ENCODE results near the gene DCST1. TPM values are rescaled to one million over a fixed set of nuclear protein-coding genes. Genes with fewer than 3 reads are reported as not detected.

The DCST1 gene
- polyA plus RNA-seq, 2 of the 4 experiments (the other 2 are of a cell fraction), result 0.06 TPM; not detected in 1

- Histone ChIP-seq H3K4me1 (peaks cover 17% of the 10 kb centered on the region), H3K27ac (no peak overlapping the region), H3K4me3 (no peak overlapping the region), H3K4me2 (no peak overlapping the region), H3K9me3 (no peaks in the 10 kb centered on the region)
- 98% methylated on average over 8 of the region's 8 CpGs for WGBS (ENCODE audit: missing lambda C conversion rate)
- no peak for FAIRE-seq
- ChIA-PET POLR2A (interaction anchor here (0.5 to 1.2 kb wide), 2 partner anchors 72 to 87 kb away, joined by 3 read pairs; no protein-coding TSS in a partner anchor), CTCF (interaction anchor here (0.6 to 27.3 kb wide), 9 partner anchors 16 to 388 kb away, joined by 3 to 350 read pairs (median 5); partner anchors contain the start of gene EFNA3)
- TF ChIP-seq MAFK (IDR thresholded peaks at IDR 0.05; ENCODE audit: partially characterized antibody) (no peak), MAX (IDR thresholded peaks at IDR 0.05) (no peak), FOXS1 (CRISPR knock-in tag; IDR thresholded peaks at IDR 0.05) (no peak), RCOR1 (IDR thresholded peaks at IDR 0.05; ENCODE audit: low read depth, low read length) (no peak), SMC3 (IDR thresholded peaks at IDR 0.05) (no peak)
- no peak for ATAC-seq
- DNase-seq (ENCODE audit: low read depth in 1 of 2, low spot score in 1 of 2), result no peak
Measured at GRCh38 chr1:155057104-155057503, 23.5 kb downstream of the DCST1 start.

GRCh38 chr1:155057788-155058211 is 24.2 kb downstream of the DCST1 start:
- H3K4me3 ChIP-seq, result no peak overlapping the region
- POLR2A ChIA-PET, result interaction anchor here (1.2 kb wide), 1 partner anchor 88 kb away, joined by 3 read pairs; no protein-coding TSS in a partner anchor
- H3K27ac ChIP-seq, result no peak overlapping the region
- FAIRE-seq (no peak), DNase-seq (ENCODE audit: low read depth in 1 of 2, low spot score in 1 of 2) (no peak), ATAC-seq (no peak)
- 82% methylated on average over 10 of the region's 13 CpGs for WGBS (ENCODE audit: missing lambda C conversion rate)
- peaks cover 17% of the 10 kb centered on the region for H3K4me1 ChIP-seq
- no peak for TF ChIP-seq E2F6 (IDR thresholded peaks at IDR 0.05; ENCODE audit: borderline replicate concordance, low read depth)
- TF ChIP-seq JUNB (IDR thresholded peaks at IDR 0.05), result no peak
- no peak for TF ChIP-seq HES2 (IDR thresholded peaks at IDR 0.05)
- no peak for TF ChIP-seq HOXA7 (CRISPR knock-in tag; IDR thresholded peaks at IDR 0.05)
- TF ChIP-seq ESRRA (IDR thresholded peaks at IDR 0.05; ENCODE audit: borderline replicate concordance, low read length), result no peak
- no peak for TF ChIP-seq BHLHE40 (IDR thresholded peaks at IDR 0.05; ENCODE audit: low read depth, low read length)
- TF ChIP-seq HOXB13 (CRISPR knock-in tag; IDR thresholded peaks at IDR 0.05; ENCODE audit: low read depth), result no peak
- no peak for TF ChIP-seq CTCF (IDR thresholded peaks at IDR 0.05)
- TF ChIP-seq HEYL (CRISPR knock-in tag; IDR thresholded peaks at IDR 0.05), result no peak
- TF ChIP-seq PBX3 (IDR thresholded peaks at IDR 0.05), result no peak
- TF ChIP-seq TFCP2L1 (CRISPR knock-in tag; IDR thresholded peaks at IDR 0.05), result no peak
- TF ChIP-seq CHD4 (IDR thresholded peaks at IDR 0.05; ENCODE audit: borderline replicate concordance), result no peak
- TF ChIP-seq ZFP36 (IDR thresholded peaks at IDR 0.05; ENCODE audit: borderline replicate concordance, partially characterized antibody), result no peak
- no peak for TF ChIP-seq FOSB (CRISPR knock-in tag; IDR thresholded peaks at IDR 0.05)
- no peak for TF ChIP-seq KDM5A (IDR thresholded peaks at IDR 0.05)
- TF ChIP-seq POLR2AphosphoS2 (conservative IDR thresholded peaks at IDR 0.05; ENCODE audit: low read length), result no peak
- TF ChIP-seq NPAS2 (CRISPR knock-in tag; IDR thresholded peaks at IDR 0.05; ENCODE audit: borderline replicate concordance), result no peak
- TF ChIP-seq HDAC2 (IDR thresholded peaks at IDR 0.05), result no peak
- CTCF ChIA-PET, result interaction anchor here (0.6 to 27.3 kb wide), 8 partner anchors 15 to 388 kb away, joined by 3 to 350 read pairs (median 4); partner anchors contain the start of gene EFNA3
- no peak overlapping the region for H3K4me2 ChIP-seq
- no peaks in the 10 kb centered on the region for H3K9me3 ChIP-seq

Data from A549 (cell line).